Dendritic cell treated with granulocyte-macrophage colony-stimulating factor and Interleukin-4, amounts not matched to agents 40 ng/mL and 50 ng/mL, for 4 days (primary cell): ENCODE data around the gene PSMD9.
"Not testable (repeated sequence)": the region's sequence is repeated elsewhere in the genome, so short reads cannot be mapped to it uniquely, and the experiment has no call there.

Source experiments
- H3K27ac Mint-ChIP-seq: one replicate; pipeline ENCODE4 v1.8.0; 2022; ENCODE audit warnings: mild to moderate bottlenecking, mixed read lengths
- H3K27me3 Mint-ChIP-seq: one replicate; pipeline ENCODE4 v1.8.0; 2022; ENCODE audit warnings: mild to moderate bottlenecking, mixed read lengths
- H3K36me3 Mint-ChIP-seq: one replicate; pipeline ENCODE4 v1.8.0; 2022; ENCODE audit warnings: low read depth, mixed read lengths
- H3K4me1 Mint-ChIP-seq: one replicate; pipeline ENCODE4 v1.8.0; 2022; ENCODE audit warnings: low read depth, mixed read lengths
- H3K4me3 Mint-ChIP-seq: one replicate; pipeline ENCODE4 v1.8.0; 2022; ENCODE audit warnings: mild to moderate bottlenecking, moderate library complexity, mixed read lengths
- H3K9me3 Mint-ChIP-seq: one replicate; pipeline ENCODE4 v1.8.0; 2022; ENCODE audit warnings: mixed read lengths
- intact Hi-C: fragments of 100-400 bp; cut with micrococcal nuclease; formaldehyde crosslinking; loops from one replicate; pipeline ENCODE4 v1.15.0; 2022

PSMD9 gene, protein sequence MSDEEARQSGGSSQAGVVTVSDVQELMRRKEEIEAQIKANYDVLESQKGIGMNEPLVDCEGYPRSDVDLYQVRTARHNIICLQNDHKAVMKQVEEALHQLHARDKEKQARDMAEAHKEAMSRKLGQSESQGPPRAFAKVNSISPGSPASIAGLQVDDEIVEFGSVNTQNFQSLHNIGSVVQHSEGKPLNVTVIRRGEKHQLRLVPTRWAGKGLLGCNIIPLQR

DNA sequence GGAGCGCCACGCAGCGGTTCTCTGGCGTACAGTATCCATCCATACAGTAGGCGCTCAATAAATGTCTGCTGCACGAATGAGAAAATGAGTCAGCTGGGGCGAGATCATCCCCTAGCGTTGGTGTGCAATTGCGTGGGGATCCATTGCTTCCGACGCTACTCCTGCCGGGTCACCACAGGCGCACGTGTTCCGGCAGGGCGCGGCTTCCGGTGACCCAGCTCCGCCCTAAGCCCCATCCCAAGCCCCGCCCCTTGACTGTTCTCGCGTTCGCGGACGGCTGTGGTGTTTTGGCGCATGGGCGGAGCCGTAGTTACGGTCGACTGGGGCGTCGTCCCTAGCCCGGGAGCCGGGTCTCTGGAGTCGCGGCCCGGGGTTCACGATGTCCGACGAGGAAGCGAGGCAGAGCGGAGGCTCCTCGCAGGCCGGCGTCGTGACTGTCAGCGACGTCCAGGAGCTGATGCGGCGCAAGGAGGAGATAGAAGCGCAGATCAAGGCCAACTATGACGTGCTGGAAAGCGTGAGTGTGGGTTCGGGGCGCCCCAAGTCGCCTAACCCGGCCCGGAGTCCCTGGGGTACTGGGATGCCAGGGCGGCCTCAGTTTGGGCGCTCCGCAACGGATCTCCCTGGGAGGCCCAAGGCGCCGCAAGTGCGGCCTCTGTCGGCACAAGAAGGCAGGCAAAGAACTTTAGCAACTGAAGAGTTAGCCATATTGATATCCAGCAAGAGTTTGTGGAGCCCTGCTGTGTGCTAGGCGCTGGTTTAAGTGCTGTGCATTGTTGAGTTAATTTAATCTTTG, at the start of gene PSMD9:
PSMD9 (plus strand) TSS at position 313 of the 796 bp plus-strand sequence; CDS start at position 380, 67 bp downstream.
- Mint-ChIP-seq H3K27ac (peak within 1 kb of the TSS; percentile 98), H3K4me1 (peaks cover 23% of the 10 kb centered on the region), H3K27me3 (no peaks in the 10 kb centered on the region), H3K9me3 (no peaks in the 10 kb centered on the region), H3K4me3 (peak within 1 kb of the TSS; percentile 100), H3K36me3 (peaks cover 30% of the 10 kb centered on the region)
- intact Hi-C loops = loop anchor here (1.0 to 5.0 kb wide), 6 partner anchors 30 to 191 kb away; partner anchors contain the start of genes CFAP251 and TMEM120B

DNA sequence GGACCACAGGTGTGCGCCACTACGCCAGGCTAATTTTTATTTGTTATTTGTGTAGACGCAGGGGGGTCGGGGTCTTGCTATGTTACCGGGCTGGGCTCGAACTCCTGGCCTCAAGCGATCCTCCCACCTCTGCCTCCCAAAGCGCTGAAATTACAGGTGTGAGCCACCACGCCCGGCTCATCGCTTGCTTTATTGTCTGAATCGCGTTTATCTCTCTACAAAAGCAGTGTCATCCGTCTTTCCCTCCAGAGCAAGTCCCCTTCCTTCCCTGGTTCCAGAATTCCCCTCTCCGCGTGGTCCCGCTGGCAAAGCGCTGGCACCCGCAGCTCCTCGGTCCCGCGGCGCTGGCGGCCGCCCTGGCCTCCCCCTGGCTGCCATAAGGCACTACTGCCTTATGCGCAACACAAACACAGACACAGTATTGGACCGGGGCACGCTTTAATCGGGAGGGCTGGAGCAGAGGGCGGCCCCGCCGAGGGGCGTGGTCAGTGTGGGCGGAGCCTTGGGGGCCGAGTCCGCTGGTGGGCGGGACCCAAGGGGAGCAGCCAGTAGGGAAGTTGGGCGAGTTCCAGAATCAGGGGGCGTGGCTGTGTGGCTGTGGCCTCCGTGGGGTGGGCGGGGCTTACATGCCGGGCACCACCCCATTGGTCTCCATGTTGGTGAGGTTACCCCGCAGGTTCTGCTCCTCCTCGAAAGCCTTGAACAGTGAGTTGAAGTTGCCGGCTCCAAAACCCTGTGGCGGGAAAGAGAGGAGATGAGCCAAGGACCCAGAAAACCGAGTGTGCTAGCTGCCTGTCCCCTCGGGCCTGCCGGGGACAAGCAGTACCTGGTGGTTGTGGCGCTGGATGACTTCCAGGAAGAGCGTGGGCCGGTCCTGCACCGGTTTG, 49.2 kb upstream of the PSMD9 start:
- peaks cover 23% of the 10 kb centered on the region for H3K4me1 Mint-ChIP-seq

DNA sequence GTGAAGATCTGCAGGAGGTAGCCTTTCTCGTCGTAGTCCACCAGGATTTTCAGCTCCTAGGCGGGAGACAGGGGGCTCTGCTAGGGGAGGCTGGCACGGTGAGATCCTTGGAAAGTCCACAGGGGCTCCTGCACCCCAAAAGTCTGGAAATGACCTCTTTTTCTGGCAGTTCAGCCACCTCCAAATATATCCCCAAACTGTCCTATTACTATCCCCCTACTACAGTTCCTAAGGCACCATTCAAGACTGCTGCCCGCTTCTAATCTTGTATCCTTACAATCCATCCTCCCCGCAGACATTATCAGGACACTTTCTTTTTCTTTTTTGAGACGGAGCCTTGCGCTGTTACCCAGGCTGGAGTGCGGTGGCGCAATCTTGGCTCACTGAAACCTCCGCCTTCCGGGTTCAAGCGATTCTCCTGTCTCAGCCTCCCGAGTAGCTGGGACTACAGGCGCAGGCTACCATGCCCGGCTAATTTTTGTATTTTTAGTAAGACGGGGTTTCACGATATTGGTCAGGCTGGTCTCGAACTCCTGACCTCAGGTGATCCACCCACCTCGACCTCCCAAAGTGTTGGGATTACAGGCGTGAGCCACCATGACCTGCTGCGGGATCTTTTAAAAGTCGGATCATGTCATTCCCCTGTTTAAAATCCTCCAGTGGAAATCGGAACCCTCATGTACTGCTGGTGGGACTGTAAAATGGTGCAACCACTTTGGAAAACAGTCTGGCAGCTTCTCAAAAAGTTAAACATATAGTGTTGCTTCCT, 48.4 kb upstream of the PSMD9 start:
- peaks cover 8% of the 10 kb centered on the region for H3K27me3 Mint-ChIP-seq
- intact Hi-C loops = loop anchor here (1.0 kb wide), 1 partner anchor 48 kb away; the partner anchor contains the start of gene PSMD9
- H3K36me3 Mint-ChIP-seq = peaks cover 9% of the 10 kb centered on the region
- peaks cover 22% of the 10 kb centered on the region for H3K4me1 Mint-ChIP-seq
- H3K4me3 Mint-ChIP-seq = peak overlapping the region; percentile 98
- H3K27ac Mint-ChIP-seq = peak overlapping the region; percentile 94
- no peaks in the 10 kb centered on the region for H3K9me3 Mint-ChIP-seq

More for the DNA sequence above, 49.2 kb upstream of the PSMD9 start:
- Mint-ChIP-seq H3K4me3 (peak overlapping the region; percentile 98), H3K27me3 (peaks cover 8% of the 10 kb centered on the region), H3K36me3 (peaks cover 9% of the 10 kb centered on the region), H3K9me3 (no peaks in the 10 kb centered on the region), H3K27ac (peak overlapping the region; percentile 94)
- intact Hi-C loops = loop anchor here (1.0 kb wide), 1 partner anchor 49 kb away; the partner anchor contains the start of gene PSMD9

DNA sequence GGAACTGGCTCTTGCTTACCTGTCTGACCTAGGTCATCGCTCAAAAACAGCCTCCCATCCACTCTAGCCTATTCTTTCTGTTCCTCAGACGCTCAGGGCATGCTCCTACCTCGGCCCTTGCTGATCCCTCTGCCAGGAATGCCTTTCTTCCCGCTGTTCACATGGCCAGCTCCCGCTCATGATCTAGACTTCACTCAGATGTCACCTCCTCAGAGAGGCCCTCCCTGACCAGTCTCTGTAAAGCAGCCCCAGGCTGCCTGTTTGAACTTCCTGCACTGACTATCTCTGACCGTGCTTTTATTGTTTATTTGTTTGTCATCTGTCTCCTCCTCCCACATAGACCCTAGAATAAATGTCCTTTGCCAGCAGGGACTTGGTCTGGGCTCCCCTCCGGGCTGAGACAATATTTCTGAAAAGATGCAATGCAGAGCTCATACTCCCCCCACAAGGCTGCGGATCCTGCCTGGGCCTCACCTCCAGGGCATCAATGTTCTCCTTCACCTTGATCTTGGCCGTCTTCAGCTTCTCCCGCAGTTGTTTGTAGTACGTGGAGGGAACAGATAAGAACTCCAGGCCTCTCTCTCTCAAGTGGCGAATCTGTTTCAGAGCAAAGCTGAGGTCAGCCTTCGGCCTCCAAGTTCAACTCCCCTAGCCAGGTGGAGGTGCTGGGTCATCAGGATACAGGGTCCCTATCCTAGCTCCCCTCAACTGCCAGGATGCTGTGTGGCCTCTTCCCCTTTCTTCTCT, 45.2 kb upstream of the PSMD9 start:
- Mint-ChIP-seq H3K4me1 (peaks cover 18% of the 10 kb centered on the region), H3K9me3 (no peaks in the 10 kb centered on the region), H3K27me3 (peaks cover 6% of the 10 kb centered on the region), H3K4me3 (no peak overlapping the region), H3K27ac (no peak overlapping the region), H3K36me3 (peaks cover 9% of the 10 kb centered on the region)
- intact Hi-C loops = no loop called here

GRCh38 chr12:121845701-121846100, 42.9 kb upstream of the PSMD9 start:
- H3K4me3 Mint-ChIP-seq = no peak overlapping the region
- H3K9me3 Mint-ChIP-seq = no peaks in the 10 kb centered on the region
- H3K27ac Mint-ChIP-seq = no peak overlapping the region
- no peaks in the 10 kb centered on the region for H3K27me3 Mint-ChIP-seq
- peaks cover 7% of the 10 kb centered on the region for H3K4me1 Mint-ChIP-seq
- no peaks in the 10 kb centered on the region for H3K36me3 Mint-ChIP-seq
- intact Hi-C loops = no loop called here

GRCh38 chr12:121849211-121849610, 39.4 kb upstream of the PSMD9 start:
- intact Hi-C loops = no loop called here
- Mint-ChIP-seq H3K4me3 (no peak overlapping the region), H3K9me3 (no peaks in the 10 kb centered on the region)

DNA sequence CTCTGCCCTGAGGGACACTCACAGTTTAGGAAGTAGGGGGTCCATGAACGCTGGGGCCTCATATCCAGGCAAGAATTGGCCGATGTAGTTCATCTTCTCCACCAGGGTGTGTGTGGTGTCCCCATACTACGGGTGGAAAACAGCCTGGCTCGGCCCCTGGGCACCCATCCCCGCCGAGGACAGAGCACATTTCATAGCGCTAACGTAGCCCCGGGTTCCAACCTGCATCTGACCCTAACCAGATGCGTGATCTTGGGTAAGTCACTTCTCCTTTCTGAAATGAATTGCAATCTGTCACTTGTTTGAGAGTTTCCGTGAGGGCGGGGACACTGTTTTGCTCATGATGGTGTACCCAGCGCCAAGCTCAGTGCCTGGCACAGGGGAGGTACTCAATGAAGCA, 38.9 kb upstream of the PSMD9 start:
- peak overlapping the region; percentile 6 for H3K27ac Mint-ChIP-seq
- H3K4me1 Mint-ChIP-seq = peaks cover 7% of the 10 kb centered on the region
- H3K27me3 Mint-ChIP-seq = peaks cover 3% of the 10 kb centered on the region
- H3K36me3 Mint-ChIP-seq = no peaks in the 10 kb centered on the region
- H3K9me3 Mint-ChIP-seq = no peaks in the 10 kb centered on the region
- intact Hi-C loops = no loop called here
- H3K4me3 Mint-ChIP-seq = no peak overlapping the region

More at GRCh38 chr12:121849211-121849610, 39.4 kb upstream of the PSMD9 start:
- Mint-ChIP-seq H3K27ac (no peak overlapping the region), H3K27me3 (peaks cover 3% of the 10 kb centered on the region), H3K36me3 (no peaks in the 10 kb centered on the region), H3K4me1 (peaks cover 7% of the 10 kb centered on the region)

DNA sequence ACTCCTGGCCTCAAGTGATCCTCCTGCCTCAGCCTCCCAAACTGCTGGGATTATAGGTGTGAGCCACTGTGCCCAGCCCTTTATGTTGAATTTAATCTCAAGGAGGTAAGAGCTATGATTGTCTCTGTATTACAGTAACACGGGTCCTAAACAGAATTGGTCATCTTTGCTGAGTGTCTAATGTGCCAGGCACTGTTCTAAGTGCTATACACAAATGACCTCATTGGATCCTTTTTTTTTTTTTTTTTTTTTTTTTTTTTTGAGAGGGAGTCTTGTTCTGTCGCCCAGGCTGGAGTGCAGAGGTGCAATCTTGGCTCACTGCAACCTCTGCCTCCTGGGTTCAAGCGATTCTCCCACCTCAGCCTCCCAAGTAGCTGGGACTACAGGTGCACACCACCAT, 36.2 kb upstream of the PSMD9 start:
- intact Hi-C loops, H3K4me3 Mint-ChIP-seq, H3K36me3 Mint-ChIP-seq, H3K9me3 Mint-ChIP-seq, H3K27ac Mint-ChIP-seq: not testable (repeated sequence)
- Mint-ChIP-seq H3K27me3 (peaks cover 10% of the 10 kb centered on the region), H3K4me1 (peaks cover 31% of the 10 kb centered on the region)

- H3K4me3 Mint-ChIP-seq = no peak overlapping the region
- intact Hi-C loops = no loop called here
- no peaks in the 10 kb centered on the region for H3K9me3 Mint-ChIP-seq
- H3K4me1 Mint-ChIP-seq = peaks cover 37% of the 10 kb centered on the region
- H3K27ac Mint-ChIP-seq = no peak overlapping the region
- no peaks in the 10 kb centered on the region for H3K36me3 Mint-ChIP-seq
- peaks cover 10% of the 10 kb centered on the region for H3K27me3 Mint-ChIP-seq
These were observed 31.0 kb upstream of the PSMD9 start for GRCh38 chr12:121857322-121858246.

DNA sequence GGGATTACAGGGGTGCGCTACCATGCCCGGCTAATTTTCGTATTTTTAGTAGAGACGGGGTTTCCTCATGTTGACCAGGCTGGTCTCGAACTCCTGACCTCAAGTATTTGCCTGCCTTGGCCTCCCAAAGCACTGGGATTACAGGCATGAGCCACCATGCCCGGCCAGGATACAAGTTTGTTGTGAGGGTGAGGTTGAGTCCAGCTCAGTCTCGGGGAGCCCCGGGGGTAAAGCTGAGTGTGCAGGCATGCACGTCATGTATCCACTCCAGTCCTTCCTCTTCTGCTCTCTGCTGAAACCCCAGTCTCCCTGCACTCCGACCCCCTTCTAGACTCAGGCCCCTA, 30.3 kb upstream of the PSMD9 start:
- Mint-ChIP-seq H3K4me3 (no peak overlapping the region), H3K9me3 (no peaks in the 10 kb centered on the region), H3K27ac (no peak overlapping the region), H3K36me3 (no peaks in the 10 kb centered on the region), H3K4me1 (peaks cover 37% of the 10 kb centered on the region), H3K27me3 (peaks cover 10% of the 10 kb centered on the region)
- intact Hi-C loops = no loop called here

DNA sequence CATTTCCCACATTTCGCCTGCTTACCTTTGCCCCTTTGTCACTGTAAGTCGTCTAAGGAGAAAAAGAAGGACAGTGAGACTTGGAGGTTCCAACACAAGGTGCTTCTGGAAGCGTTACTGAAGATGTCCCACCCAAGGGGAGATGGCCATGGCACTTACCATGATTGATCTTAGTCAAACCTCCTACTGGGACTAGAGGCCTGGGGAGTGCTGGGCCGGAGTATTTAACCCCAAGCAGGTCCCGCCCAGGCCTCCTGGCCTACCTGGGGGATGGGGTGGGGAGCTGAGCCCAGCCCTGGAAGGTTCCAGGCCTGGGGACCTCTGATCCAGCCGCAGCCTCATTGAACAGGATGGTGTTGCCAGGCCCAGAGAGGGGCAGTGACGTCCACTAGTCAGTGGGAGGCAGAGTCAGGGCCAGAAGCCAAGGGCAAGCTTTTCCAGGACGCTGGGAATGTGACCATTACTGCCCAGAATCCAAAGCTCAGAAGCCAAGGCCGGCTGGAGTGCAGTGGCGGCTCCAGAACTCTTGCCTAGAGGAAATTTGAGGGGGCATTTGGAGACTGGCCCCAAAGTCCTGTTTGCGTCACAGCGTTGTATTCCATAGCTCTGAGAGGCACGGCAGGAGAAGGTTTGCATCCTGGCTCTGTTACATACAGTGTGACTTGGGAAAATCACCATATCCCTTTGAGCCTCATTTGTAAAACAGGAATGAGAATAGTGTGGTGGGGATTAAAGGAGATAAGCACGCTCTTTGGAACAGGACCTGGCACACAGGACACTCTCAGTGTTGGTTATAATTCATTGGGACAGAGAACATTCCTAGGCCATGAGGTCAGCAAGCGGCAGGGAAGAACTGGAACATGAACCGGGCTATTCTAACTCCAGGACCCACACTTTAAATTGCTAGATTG, 29.7 kb upstream of the PSMD9 start, which contains the start of gene HPD:
HPD (minus strand) TSS at position 198 of the 911 bp plus-strand sequence; CDS start at position 162, 36 bp downstream.
- Mint-ChIP-seq H3K27ac (no peak within 1 kb of the TSS), H3K4me1 (peaks cover 37% of the 10 kb centered on the region), H3K27me3 (peaks cover 8% of the 10 kb centered on the region), H3K36me3 (no peaks in the 10 kb centered on the region), H3K9me3 (no peaks in the 10 kb centered on the region), H3K4me3 (no peak within 1 kb of the TSS)
- intact Hi-C loops = no loop called here
